K562 (cell line): ENCODE data around the gene PRRT1. TPM values are rescaled to one million over a fixed set of nuclear protein-coding genes. Genes with fewer than 3 reads are reported as not detected.

ENCODE experiments used
- ATF1 ChIP-seq, 2 experiments: fragments of 450-650 bp in 1 of 2; IDR thresholded peaks; 2 replicates each; pipeline ENCODE4 v1.6.1; 2016; ENCODE audit warnings: missing compliant biosample characterization in 1 of 2, missing genetic modification characterization in 1 of 2
- CEBPG ChIP-seq, 3 experiments: fragments of 200-800 bp in 1 of 3; sonication (Bioruptor generic) in 1 of 3; sonication (generic) in 1 of 3; formaldehyde crosslinking in 1 of 3; IDR thresholded peaks in 2 of 3; conservative IDR thresholded peaks in 1 of 3; 2 replicates each; pipeline versions ENCODE4 v1.6.1 to v1.8.0; 2016 to 2022; ENCODE audit warnings: missing compliant biosample characterization in 2 of 3, missing genetic modification characterization in 2 of 3, mild to moderate bottlenecking in 1 of 3, missing genetic modification reagents in 1 of 3
- DPF2 ChIP-seq: fragments of 450-650 bp; IDR thresholded peaks from 2 replicates; pipeline ENCODE4 v1.6.1; 2016
- EHMT2 ChIP-seq: fragments of 450-650 bp; IDR thresholded peaks from 2 replicates; pipeline ENCODE4 v1.6.1; 2018; ENCODE audit warnings: antibody characterized with exemption
- ELF4 ChIP-seq: fragments of 450-650 bp; formaldehyde crosslinking; IDR thresholded peaks from 2 replicates; pipeline ENCODE4 v1.4.0; 2022; ENCODE audit warnings: missing genetic modification characterization
- ESRRA ChIP-seq: fragments of 450-650 bp; IDR thresholded peaks from 2 replicates; pipeline ENCODE4 v1.6.1; 2014; ENCODE audit warnings: low read depth, mild to moderate bottlenecking, moderate library complexity, borderline replicate concordance
- HDAC1 ChIP-seq, 2 experiments: fragments of 450-650 bp; IDR thresholded peaks; 2 replicates each; pipeline ENCODE4 v1.6.1; 2016 to 2017; ENCODE audit warnings: inconsistent platforms in 1 of 2, mild to moderate bottlenecking in 1 of 2, moderate library complexity in 1 of 2
- HDGF ChIP-seq: fragments of 450-650 bp; IDR thresholded peaks from 2 replicates; pipeline ENCODE4 v1.6.1; 2016
- ILK ChIP-seq: fragments of 450-650 bp; IDR thresholded peaks from 2 replicates; pipeline ENCODE4 v1.6.1; 2016; ENCODE audit warnings: missing genetic modification characterization, low read depth, mild to moderate bottlenecking, missing compliant biosample characterization, moderate library complexity, borderline replicate concordance
- LARP7 ChIP-seq: fragments of 450-650 bp; IDR thresholded peaks from 2 replicates; pipeline ENCODE4 v1.6.1; 2016
- MAX ChIP-seq: sonication (generic); formaldehyde crosslinking; IDR thresholded peaks from 2 replicates; pipeline ENCODE4 v1.9.0; 2022; ENCODE audit warnings: mild to moderate bottlenecking, missing genetic modification reagents
- MEF2A ChIP-seq: IDR thresholded peaks from 2 replicates; pipeline ENCODE4 v1.6.1; 2011; ENCODE audit warnings: low read depth, mild to moderate bottlenecking, low read length, moderate library complexity; ENCODE audit not compliant: control insufficient read depth
- MEIS2 ChIP-seq: fragments of 450-650 bp; IDR thresholded peaks from 2 replicates; pipeline ENCODE4 v1.6.1; 2014; ENCODE audit warnings: mild to moderate bottlenecking; ENCODE audit not compliant: partially characterized antibody
- MNT ChIP-seq, 2 experiments: fragments of 450-650 bp; conservative IDR thresholded peaks; 2 replicates each; pipeline ENCODE4 v1.6.1; 2017; ENCODE audit warnings: mild to moderate bottlenecking in 2 of 2, moderate library complexity in 2 of 2
- NCOA4 ChIP-seq: fragments of 450-650 bp; IDR thresholded peaks from 2 replicates; pipeline ENCODE4 v1.6.1; 2018; ENCODE audit warnings: mild to moderate bottlenecking; ENCODE audit not compliant: partially characterized antibody
- PCBP1 ChIP-seq: fragments of 200-400 bp; formaldehyde crosslinking; IDR thresholded peaks from 2 replicates; pipeline ENCODE4 v1.6.1; 2018; ENCODE audit warnings: mild to moderate bottlenecking, low read depth, low read length; ENCODE audit not compliant: poor library complexity, severe bottlenecking
- SRSF1 ChIP-seq: fragments of 200-400 bp; formaldehyde crosslinking; IDR thresholded peaks from 2 replicates; pipeline ENCODE4 v1.6.1; 2017; ENCODE audit warnings: mild to moderate bottlenecking, low read depth, low read length, moderate library complexity
- YY1 ChIP-seq, 3 experiments: IDR thresholded peaks; 2 replicates each; pipeline ENCODE4 v1.6.1; 2011; ENCODE audit warnings: low read length in 2 of 3, mild to moderate bottlenecking in 2 of 3, moderate library complexity in 2 of 3, borderline replicate concordance in 1 of 3, control low read depth in 1 of 3, low read depth in 1 of 3; ENCODE audit not compliant: insufficient read depth in 3 of 3, insufficient replicate concordance in 2 of 3, control insufficient read depth in 1 of 3, insufficient read length in 1 of 3; ENCODE audit errors: extremely low read depth in 1 of 3
- ZBTB2 ChIP-seq: fragments of 450-650 bp; IDR thresholded peaks from 2 replicates; pipeline ENCODE4 v1.6.1; 2016; ENCODE audit warnings: antibody characterized with exemption
- ZBTB26 ChIP-seq: fragments of 450-650 bp; formaldehyde crosslinking; IDR thresholded peaks from 2 replicates; pipeline ENCODE4 v1.4.0; 2022; ENCODE audit warnings: missing genetic modification characterization
- ZNF717 ChIP-seq: fragments of 250-450 bp; sonication (Bioruptor Pico); IDR thresholded peaks from 2 replicates; pipeline ENCODE4 v1.5.0; 2021
- polyA plus RNA-seq, 8 experiments: library from polyadenylated mRNA; depleted of rRNA in 4 of 8; stranded (reverse) in 5 of 8; unstranded in 3 of 8; fragments of >200 nt; fragmentation: Nextera tagmentation in 2 of 8; fragmentation: Illumina TruSeq in 1 of 8; extraction: Ambion mirVana in 2 of 8; extraction: Trizol in 1 of 8; gene quantifications; 2 replicates each; pipeline versions ENCODE4 v1.2.1 to v1.2.3, GENCODE V29; 2011 to 2014; ENCODE audit warnings: inconsistent platforms in 1 of 8, missing spikeins in 1 of 8
- total RNA-seq, 7 experiments: library from RNA; depleted of rRNA in 6 of 7; stranded (reverse); fragments of >200 nt in 6 of 7; fragmentation: Illumina TruSeq in 2 of 7; extraction: Trizol in 2 of 7; gene quantifications; 2 replicates each; pipeline versions ENCODE4 v1.2.1 to v1.2.3, GENCODE V29; 2011 to 2021; ENCODE audit warnings: low replicate concordance in 1 of 7

PRRT1 gene
- total and polyA plus RNA-seq, 9 of the 15 experiments (the other 6 are each of a cell fraction or from before 2014, with no cell fraction given), result 0.14 to 3.5 (median 0.41) TPM

GRCh38 chr6:32175711-32176475 is 24.2 kb upstream of the PRRT1 start, which contains the start of gene AGPAT1 (continued):
- TF ChIP-seq ZBTB26 (CRISPR knock-in tag), result 0 out of 2 replicates have a peak, but pooled peaks have one; percentile 20
- peak; percentile 73 for TF ChIP-seq NCOA4
- TF ChIP-seq YY1 (IDR thresholded peaks at IDR 0.05; ENCODE audit: borderline replicate concordance in 1 of 3, control insufficient read depth in 1 of 3, extremely low read depth in 1 of 3, insufficient read depth in 3 of 3, insufficient read length in 1 of 3, insufficient replicate concordance in 2 of 3, low read depth in 1 of 3, low read length in 2 of 3), result peak in 2 of 3 experiments; percentile 7 to 36
- no peak for TF ChIP-seq MEIS2
- peak; percentile 69 for TF ChIP-seq DPF2
- TF ChIP-seq MAX (CRISPR knock-in tag), result peak; percentile 26; the same call in 1 of the 2 replicates
- peak; percentile 99 for TF ChIP-seq LARP7
- TF ChIP-seq HDAC1 (IDR thresholded peaks at IDR 0.05), result peak in 1 of 2 experiments; percentile 68; a peak in 2 of 4 replicates
- TF ChIP-seq EHMT2, result peak; percentile 68
- no peak for TF ChIP-seq ESRRA
- TF ChIP-seq ELF4 (CRISPR knock-in tag), result peak; percentile 60; the same call in 1 of the 2 replicates
- peak; percentile 96 for TF ChIP-seq PCBP1
- peak; percentile 93; the same call in 1 of the 2 replicates for TF ChIP-seq HDGF
- TF ChIP-seq ZNF717 (CRISPR knock-in tag), result no peak
- TF ChIP-seq ATF1 (CRISPR knock-in tag; IDR thresholded peaks at IDR 0.05), result no peak
- TF ChIP-seq ATF1 (tag; IDR thresholded peaks at IDR 0.05), result peak; percentile 47
- TF ChIP-seq CEBPG (CRISPR knock-in tag; IDR thresholded peaks at IDR 0.05), result 0 out of 2 replicates have a peak, but pooled peaks have one; percentile 14
- TF ChIP-seq CEBPG (tag; conservative IDR thresholded peaks at IDR 0.05 in 1 of 2, IDR thresholded peaks at IDR 0.05 in 1 of 2), result no peak
- no peak for TF ChIP-seq ILK
- TF ChIP-seq MNT (conservative IDR thresholded peaks at IDR 0.05), result 0 out of 4 replicates have a peak, but pooled peaks of 1 of the 2 experiments have one; percentile 32
- TF ChIP-seq ZBTB2, result 0 out of 2 replicates have a peak, but pooled peaks have one; percentile 22
- no peak for TF ChIP-seq MEF2A
- no peak for TF ChIP-seq SRSF1
